ENCODE results near the gene CDKN2AIP. TPM values are rescaled to one million over a fixed set of nuclear protein-coding genes. Genes with fewer than 3 reads are reported as not detected.
"Not testable (repeated sequence)": the region's sequence is repeated elsewhere in the genome, so short reads cannot be mapped to it uniquely, and the experiment has no call there.

The CDKN2AIP gene
- total RNA-seq, 8 experiments from 2014 or later = 14.3 to 35.0 (median 26.9) TPM

GRCh38 chr4:183422962-183423631 lies 21.3 kb upstream of the CDKN2AIP start:
- 60 to 100% (median 84%) methylated on average over 1 to 6 of the region's 9 CpGs; no CpG with 5 or more reads in 2 of the 10 experiments for WGBS, 10 experiments
- ATAC-seq (replicated peaks in 6 of 8) = peak in 3 of 8 experiments; percentile 13 to 66 (median 46)
- Histone ChIP-seq H3K27ac (no peak overlapping the region), H3K4me3 (no peak overlapping the region), H3K4me1 (replicated peaks in 1 of 2) (no peaks in the 10 kb centered on the region)
- in situ Hi-C loops (cut with MboI; ENCODE audit: low pct_unique_long_range_greater_than_20kb in 2 of 9, low sequenced_read_pairs in 9 of 9, unreplicated experiment in 9 of 9) = loop anchor here in 2 of 9 experiments (25.0 kb wide), 2 partner anchors 361 to 486 kb away; no protein-coding TSS in a partner anchor

- no peak overlapping the region for H3K4me3 ChIP-seq
- in situ Hi-C loops (cut with MboI; ENCODE audit: low pct_unique_long_range_greater_than_20kb in 2 of 9, low sequenced_read_pairs in 9 of 9, unreplicated experiment in 9 of 9) = loop anchor here in 2 of 9 experiments (25.0 kb wide), 2 partner anchors 362 to 487 kb away; no protein-coding TSS in a partner anchor
- no peak overlapping the region for H3K27ac ChIP-seq
- H3K4me1 ChIP-seq (replicated peaks in 1 of 2) = no peaks in the 10 kb centered on the region
- WGBS, 10 experiments = 0 to 90% (median 60%) methylated on average over 1 to 3 of the region's 5 CpGs; no CpG with 5 or more reads in 5 of the 10 experiments
- peak in 3 of 8 experiments; percentile 83 to 97 (median 92) for ATAC-seq (replicated peaks in 6 of 8)
These were observed 20.2 kb upstream of the CDKN2AIP start for GRCh38 chr4:183424109-183424744.

GRCh38 chr4:183426507-183426906 lies 17.9 kb upstream of the CDKN2AIP start:
- no peak overlapping the region for H3K4me3 ChIP-seq
- WGBS, 10 experiments = 7 to 96% (median 73%) methylated on average over 1 to 6 of the region's 6 CpGs; no CpG with 5 or more reads in 1 of the 10 experiments
- no peak for ATAC-seq (replicated peaks in 6 of 8)
- H3K27ac ChIP-seq = no peak overlapping the region
- in situ Hi-C loops (cut with MboI; ENCODE audit: low pct_unique_long_range_greater_than_20kb in 2 of 9, low sequenced_read_pairs in 9 of 9, unreplicated experiment in 9 of 9) = no loop called here
- H3K4me1 ChIP-seq (replicated peaks in 1 of 2) = no peaks in the 10 kb centered on the region

- H3K4me3 ChIP-seq = no peak overlapping the region
- 60 to 100% (median 88%) methylated on average over 1 to 6 of the region's 7 CpGs; no CpG with 5 or more reads in 1 of the 10 experiments for WGBS, 10 experiments
- H3K4me1 ChIP-seq (replicated peaks in 1 of 2) = peaks cover 0 to 3% of the 10 kb centered on the region in 2 donors
- ATAC-seq (replicated peaks in 6 of 8) = no peak
- in situ Hi-C loops (cut with MboI; ENCODE audit: low pct_unique_long_range_greater_than_20kb in 2 of 9, low sequenced_read_pairs in 9 of 9, unreplicated experiment in 9 of 9) = no loop called here
- no peak overlapping the region for H3K27ac ChIP-seq
These were observed 14.9 kb upstream of the CDKN2AIP start for GRCh38 chr4:183429489-183429888.

- H3K27ac ChIP-seq = no peak overlapping the region
- peak in 4 of 8 experiments; percentile 18 to 97 (median 92) for ATAC-seq (replicated peaks in 6 of 8)
- in situ Hi-C loops (cut with MboI; ENCODE audit: low pct_unique_long_range_greater_than_20kb in 2 of 9, low sequenced_read_pairs in 9 of 9, unreplicated experiment in 9 of 9) = no loop called here
- H3K4me3 ChIP-seq = no peak overlapping the region
- WGBS, 10 experiments = 40 to 79% (median 57%) methylated on average over 1 to 6 of the region's 12 CpGs; no CpG with 5 or more reads in 1 of the 10 experiments
- H3K4me1 ChIP-seq (replicated peaks in 1 of 2) = peaks cover 0 to 7% of the 10 kb centered on the region in 2 donors
These were observed 14.0 kb upstream of the CDKN2AIP start for GRCh38 chr4:183430317-183430993.

GRCh38 chr4:183430994-183431347 lies 13.5 kb upstream of the CDKN2AIP start:
- no peak overlapping the region for H3K4me3 ChIP-seq
- 17 to 63% (median 48%) methylated on average over 2 to 3 of the region's 3 CpGs; no CpG with 5 or more reads in 1 of the 10 experiments for WGBS, 10 experiments
- peaks cover 0 to 7% of the 10 kb centered on the region in 2 donors for H3K4me1 ChIP-seq (replicated peaks in 1 of 2)
- peak in 1 of 8 experiments; percentile 22 for ATAC-seq (replicated peaks in 6 of 8)
- no peak overlapping the region for H3K27ac ChIP-seq
- in situ Hi-C loops (cut with MboI; ENCODE audit: low pct_unique_long_range_greater_than_20kb in 2 of 9, low sequenced_read_pairs in 9 of 9, unreplicated experiment in 9 of 9) = no loop called here

GRCh38 chr4:183431614-183432013 lies 12.8 kb upstream of the CDKN2AIP start:
- in situ Hi-C loops (cut with MboI; ENCODE audit: low pct_unique_long_range_greater_than_20kb in 2 of 9, low sequenced_read_pairs in 9 of 9, unreplicated experiment in 9 of 9) = no loop called here
- ATAC-seq (replicated peaks in 6 of 8) = no peak
- peaks cover 0 to 7% of the 10 kb centered on the region in 2 donors for H3K4me1 ChIP-seq (replicated peaks in 1 of 2)
- no peak overlapping the region for H3K27ac ChIP-seq
- no peak overlapping the region for H3K4me3 ChIP-seq
- 92 to 100% (median 95%) methylated on average over 1 to 4 of the region's 9 CpGs; no CpG with 5 or more reads in 7 of the 10 experiments for WGBS, 10 experiments

GRCh38 chr4:183433183-183433582 lies 11.3 kb upstream of the CDKN2AIP start:
- WGBS, 10 experiments = 100% methylated on average over 1 of the region's 27 CpGs; no CpG with 5 or more reads in 9 of the 10 experiments
- H3K4me3 ChIP-seq; H3K4me1 ChIP-seq (replicated peaks in 1 of 2); ATAC-seq (replicated peaks in 6 of 8); in situ Hi-C loops (cut with MboI; ENCODE audit: low pct_unique_long_range_greater_than_20kb in 2 of 9, low sequenced_read_pairs in 9 of 9, unreplicated experiment in 9 of 9); H3K27ac ChIP-seq: not testable (repeated sequence)

- Histone ChIP-seq H3K4me3 (no peak overlapping the region), H3K27ac (peak overlapping the region in 1 of 2 donors; percentile 28), H3K4me1 (replicated peaks in 1 of 2) (peaks cover 0 to 7% of the 10 kb centered on the region in 2 donors)
- no peak for ATAC-seq (replicated peaks in 6 of 8)
- WGBS, 10 experiments = 56 to 91% (median 80%) methylated on average over 1 to 5 of the region's 15 CpGs; no CpG with 5 or more reads in 3 of the 10 experiments
- in situ Hi-C loops (cut with MboI; ENCODE audit: low pct_unique_long_range_greater_than_20kb in 2 of 9, low sequenced_read_pairs in 9 of 9, unreplicated experiment in 9 of 9) = no loop called here
These were observed 10.2 kb upstream of the CDKN2AIP start for GRCh38 chr4:183434264-183434663.

- 6 to 71% (median 51%) methylated on average over 2 to 5 of the region's 5 CpGs for WGBS, 10 experiments
- Histone ChIP-seq H3K27ac (peak overlapping the region in 1 of 2 donors; percentile 28), H3K4me1 (replicated peaks in 1 of 2) (peaks cover 0 to 7% of the 10 kb centered on the region in 2 donors), H3K4me3 (no peak overlapping the region)
- peak in 3 of 8 experiments; percentile 22 to 28 (median 23) for ATAC-seq (replicated peaks in 6 of 8)
- in situ Hi-C loops (cut with MboI; ENCODE audit: low pct_unique_long_range_greater_than_20kb in 2 of 9, low sequenced_read_pairs in 9 of 9, unreplicated experiment in 9 of 9) = no loop called here
These were observed 9.7 kb upstream of the CDKN2AIP start for GRCh38 chr4:183434666-183435190.

- Histone ChIP-seq H3K27ac (no peak overlapping the region), H3K4me3 (no peak overlapping the region), H3K4me1 (replicated peaks in 1 of 2) (peaks cover 0 to 7% of the 10 kb centered on the region in 2 donors)
- no peak for ATAC-seq (replicated peaks in 6 of 8)
- in situ Hi-C loops (cut with MboI; ENCODE audit: low pct_unique_long_range_greater_than_20kb in 2 of 9, low sequenced_read_pairs in 9 of 9, unreplicated experiment in 9 of 9) = no loop called here
- WGBS, 10 experiments = 0 to 100% (median 87%) methylated on average over 1 to 3 of the region's 5 CpGs; no CpG with 5 or more reads in 4 of the 10 experiments
These were observed 8.6 kb upstream of the CDKN2AIP start for GRCh38 chr4:183435803-183436202.

GRCh38 chr4:183436417-183436816 lies 8.0 kb upstream of the CDKN2AIP start:
- in situ Hi-C loops (cut with MboI; ENCODE audit: low pct_unique_long_range_greater_than_20kb in 2 of 9, low sequenced_read_pairs in 9 of 9, unreplicated experiment in 9 of 9) = no loop called here
- ATAC-seq (replicated peaks in 6 of 8) = no peak
- Histone ChIP-seq H3K4me3 (no peak overlapping the region), H3K27ac (no peak overlapping the region), H3K4me1 (replicated peaks in 1 of 2) (peaks cover 0 to 7% of the 10 kb centered on the region in 2 donors)
- 20 to 100% (median 93%) methylated on average over 1 of the region's 6 CpGs; no CpG with 5 or more reads in 4 of the 10 experiments for WGBS, 10 experiments

All from motor neuron (in vitro differentiated cells).